ENCODE results near the gene BCAS3.
"Not testable (repeated sequence)": the region's sequence is repeated elsewhere in the genome, so short reads cannot be mapped to it uniquely, and the experiment has no call there.

Gene BCAS3

GRCh38 chr17:61225178-61225882, 547.7 kb downstream of the BCAS3 start:
- no peak for DNase-seq (ENCODE audit: low spot score)

- DNase-seq (ENCODE audit: low spot score), result no peak
These were observed 550.2 kb downstream of the BCAS3 start for GRCh38 chr17:61227866-61228265.

GRCh38 chr17:61230461-61230860, 552.8 kb downstream of the BCAS3 start:
- DNase-seq (ENCODE audit: low spot score), result no peak

GRCh38 chr17:61230972-61231820, 553.5 kb downstream of the BCAS3 start:
- DNase-seq (ENCODE audit: low spot score), result no peak

- no peak for DNase-seq (ENCODE audit: low spot score)
These were observed 555.2 kb downstream of the BCAS3 start for GRCh38 chr17:61232871-61233270.

GRCh38 chr17:61233991-61234750, 556.5 kb downstream of the BCAS3 start:
- no peak for DNase-seq (ENCODE audit: low spot score)

GRCh38 chr17:61235001-61235826, 557.6 kb downstream of the BCAS3 start:
- no peak for DNase-seq (ENCODE audit: low spot score)

- DNase-seq (ENCODE audit: low spot score), result peak; percentile 71
These were observed 558.2 kb downstream of the BCAS3 start for GRCh38 chr17:61235827-61236197.

GRCh38 chr17:61237275-61237674, 559.6 kb downstream of the BCAS3 start:
- no peak for DNase-seq (ENCODE audit: low spot score)

- DNase-seq (ENCODE audit: low spot score), result no peak
These were observed 560.8 kb downstream of the BCAS3 start for GRCh38 chr17:61238455-61238933.

- no peak for DNase-seq (ENCODE audit: low spot score)
These were observed 561.7 kb downstream of the BCAS3 start for GRCh38 chr17:61239327-61239726.

- DNase-seq (ENCODE audit: low spot score), result no peak
These were observed 562.3 kb downstream of the BCAS3 start for GRCh38 chr17:61239953-61240352.

- DNase-seq (ENCODE audit: low spot score), result no peak
These were observed 563.3 kb downstream of the BCAS3 start for GRCh38 chr17:61240851-61241468.

- not testable (repeated sequence) for DNase-seq (ENCODE audit: low spot score)
These were observed 567.3 kb downstream of the BCAS3 start for GRCh38 chr17:61244988-61245387.

- no peak for DNase-seq (ENCODE audit: low spot score)
These were observed 568.1 kb downstream of the BCAS3 start for GRCh38 chr17:61245706-61246135.

GRCh38 chr17:61247439-61247838, 569.8 kb downstream of the BCAS3 start:
- no peak for DNase-seq (ENCODE audit: low spot score)

- no peak for DNase-seq (ENCODE audit: low spot score)
These were observed 570.7 kb downstream of the BCAS3 start for GRCh38 chr17:61248399-61248798.

GRCh38 chr17:61249649-61250299, 572.1 kb downstream of the BCAS3 start:
- no peak for DNase-seq (ENCODE audit: low spot score)

GRCh38 chr17:61250335-61250890, 572.8 kb downstream of the BCAS3 start:
- DNase-seq (ENCODE audit: low spot score), result no peak
